ENCODE results near the gene BLTP3B.

GRCh38 chr12:100185361-100185894 lies 42.8 kb upstream of the BLTP3B start:
- TF ChIP-seq CTCF (IDR thresholded peaks at IDR 0.05) (no peak), POLR2A (IDR thresholded peaks at IDR 0.05) (no peak)
